Peyer's patch (tissue), 4 donors: ENCODE results near the gene YTHDF1. TPM values are rescaled to one million over a fixed set of nuclear protein-coding genes. Genes with fewer than 3 reads are reported as not detected.

Source experiments
- DNase-seq, 3 donors: peaks; one replicate each; pipeline ENCODE4 v3.0.0-alpha.2; 2017 to 2019
- H3K27ac ChIP-seq, 4 donors: fragments of 200-600 bp; sonication (generic); one replicate each; pipeline ENCODE4 v1.5.1; 2016 to 2019
- H3K27me3 ChIP-seq, 2 donors: fragments of 200-600 bp; sonication (generic); one replicate each; pipeline ENCODE4 v1.5.1; 2019
- H3K36me3 ChIP-seq, 3 donors: fragments of 200-600 bp; sonication (generic); one replicate each; pipeline ENCODE4 v1.5.1; 2016 to 2019
- H3K4me1 ChIP-seq, 4 donors: fragments of 200-600 bp; sonication (generic); one replicate each; pipeline ENCODE4 v1.5.1; 2016 to 2019
- H3K4me3 ChIP-seq, 4 donors: fragments of 200-600 bp; sonication (generic); 1 replicate in 3 of 4; 2 replicates in 1 of 4; pipeline ENCODE4 v1.5.1; 2016 to 2019; ENCODE audit warnings: mild to moderate bottlenecking in 1 of 4
- H3K9me3 ChIP-seq, 4 donors: fragments of 200-600 bp; sonication (generic); one replicate each; pipeline ENCODE4 v1.5.1; 2016 to 2019; ENCODE audit warnings: mild to moderate bottlenecking in 1 of 4
- CTCF ChIP-seq, 6 experiments: fragments of 450-650 bp in 4 of 6; fragments of 200-600 bp in 2 of 6; sonication (generic) in 1 of 6; IDR thresholded peaks; one replicate each; pipeline ENCODE4 v1.5.1; 2017 to 2019; ENCODE audit warnings: antibody characterized with exemption in 6 of 6, mild to moderate bottlenecking in 3 of 6, moderate library complexity in 1 of 6
- POLR2A ChIP-seq, 2 donors: fragments of 450-650 bp; IDR thresholded peaks; one replicate each; pipeline ENCODE4 v1.5.1; 2017; ENCODE audit warnings: antibody characterized with exemption in 2 of 2, mild to moderate bottlenecking in 2 of 2, moderate library complexity in 2 of 2
- total RNA-seq, 4 donors: library from RNA; depleted of rRNA; stranded (reverse); fragments of >200 nt; gene quantifications; one replicate each; pipeline ENCODE4 v1.1.0, GENCODE V29; 2016

Gene YTHDF1
- total RNA-seq, 4 donors from 2014 or later, result 25.7 to 30.5 (median 28.3) TPM

- DNase-seq, result no peak
- H3K36me3 ChIP-seq, result no peaks in the 10 kb centered on the region
- H3K27ac ChIP-seq, result no peak overlapping the region
- TF ChIP-seq POLR2A (IDR thresholded peaks at IDR 0.05) (no peak), CTCF (IDR thresholded peaks at IDR 0.05) (no peak)
- H3K4me1 ChIP-seq, result no peaks in the 10 kb centered on the region
- no peak overlapping the region for H3K4me3 ChIP-seq
- H3K27me3 ChIP-seq, result peaks cover 0 to 8% of the 10 kb centered on the region in 2 donors
- no peaks in the 10 kb centered on the region for H3K9me3 ChIP-seq
These were observed 30.8 kb upstream of the YTHDF1 start for GRCh38 chr20:63246490-63247288.

GRCh38 chr20:63244468-63244867 lies 28.5 kb upstream of the YTHDF1 start:
- H3K27ac ChIP-seq, result no peak overlapping the region
- peaks cover 0 to 8% of the 10 kb centered on the region in 2 donors for H3K27me3 ChIP-seq
- DNase-seq, result no peak
- H3K9me3 ChIP-seq, result no peaks in the 10 kb centered on the region
- no peaks in the 10 kb centered on the region for H3K4me1 ChIP-seq
- no peak overlapping the region for H3K4me3 ChIP-seq
- TF ChIP-seq CTCF (IDR thresholded peaks at IDR 0.05) (no peak), POLR2A (IDR thresholded peaks at IDR 0.05) (no peak)
- H3K36me3 ChIP-seq, result no peaks in the 10 kb centered on the region

GRCh38 chr20:63243604-63244247 lies 27.8 kb upstream of the YTHDF1 start:
- no peaks in the 10 kb centered on the region for H3K9me3 ChIP-seq
- no peaks in the 10 kb centered on the region for H3K4me1 ChIP-seq
- H3K36me3 ChIP-seq, result no peaks in the 10 kb centered on the region
- no peak for DNase-seq
- no peak overlapping the region for H3K27ac ChIP-seq
- TF ChIP-seq POLR2A (IDR thresholded peaks at IDR 0.05) (no peak), CTCF (IDR thresholded peaks at IDR 0.05) (no peak)
- peaks cover 0 to 8% of the 10 kb centered on the region in 2 donors for H3K27me3 ChIP-seq
- H3K4me3 ChIP-seq, result no peak overlapping the region

- no peak for DNase-seq
- no peak for TF ChIP-seq CTCF (IDR thresholded peaks at IDR 0.05)
- TF ChIP-seq POLR2A (IDR thresholded peaks at IDR 0.05), result no peak
- Histone ChIP-seq H3K36me3 (no peaks in the 10 kb centered on the region), H3K9me3 (no peaks in the 10 kb centered on the region), H3K4me3 (no peak overlapping the region), H3K4me1 (no peaks in the 10 kb centered on the region), H3K27ac (no peak overlapping the region), H3K27me3 (no peaks in the 10 kb centered on the region)
These were observed 26.8 kb upstream of the YTHDF1 start for GRCh38 chr20:63242736-63243135.

GRCh38 chr20:63241272-63241671 lies 25.3 kb upstream of the YTHDF1 start:
- no peak overlapping the region for H3K27ac ChIP-seq
- no peaks in the 10 kb centered on the region for H3K9me3 ChIP-seq
- H3K4me1 ChIP-seq, result no peaks in the 10 kb centered on the region
- no peaks in the 10 kb centered on the region for H3K36me3 ChIP-seq
- TF ChIP-seq CTCF (IDR thresholded peaks at IDR 0.05), result no peak
- TF ChIP-seq POLR2A (IDR thresholded peaks at IDR 0.05), result no peak
- H3K4me3 ChIP-seq, result no peak overlapping the region
- no peak for DNase-seq
- no peaks in the 10 kb centered on the region for H3K27me3 ChIP-seq
